ENCODE measurements around the gene CTBP2. TPM values are rescaled to one million over a fixed set of nuclear protein-coding genes. Genes with fewer than 3 reads are reported as not detected.
A peak's percentile ranks its signal among the peaks of the same experiment; 100 is the strongest.
"Not testable (repeated sequence)": the region's sequence is repeated elsewhere in the genome, so short reads cannot be mapped to it uniquely, and the experiment has no call there.

CTBP2 gene
- total RNA-seq, 8 experiments from 2014 or later: 29.4 to 90.0 (median 44.8) TPM

DNA sequence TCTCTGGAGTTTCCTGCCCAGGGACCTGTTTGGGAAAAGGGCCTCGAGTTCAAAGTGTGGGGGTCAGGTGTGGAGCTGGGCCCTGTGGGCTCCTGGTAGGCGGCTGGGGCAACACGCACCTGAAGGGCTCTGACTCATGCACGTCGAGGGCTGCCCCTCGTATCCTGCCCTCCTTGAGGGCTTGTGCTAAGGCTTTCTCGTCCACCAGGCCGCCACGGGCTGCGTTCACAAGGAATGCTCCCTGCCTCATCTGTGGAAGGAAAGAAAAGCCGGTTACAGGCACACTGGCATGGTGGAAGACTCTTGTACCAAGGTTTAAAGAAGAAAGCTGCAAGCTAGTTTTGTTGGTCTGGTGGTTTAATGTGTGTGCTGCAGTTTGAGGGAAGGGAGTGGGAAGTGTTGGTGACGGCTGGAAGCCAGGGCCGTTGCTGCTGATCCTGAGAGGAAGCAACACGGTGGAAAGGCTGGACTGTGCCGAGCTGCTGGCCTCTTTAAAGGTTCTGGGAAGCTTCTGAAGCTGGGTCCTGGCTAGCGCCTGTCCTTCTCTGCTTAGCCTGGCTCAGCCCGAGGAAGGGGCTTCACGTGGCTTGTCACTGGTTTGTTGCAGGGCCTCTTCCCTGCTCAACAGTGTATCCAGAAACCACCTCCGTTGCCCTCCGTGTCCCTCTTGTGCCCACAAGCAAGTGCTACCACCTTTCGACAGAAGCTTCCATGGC, 166.5 kb downstream of the CTBP2 start:
- Histone ChIP-seq H3K4me3 (no peak overlapping the region), H3K4me1 (replicated peaks in 1 of 2) (no peaks in the 10 kb centered on the region), H3K27ac (no peak overlapping the region)
- ATAC-seq (replicated peaks in 6 of 8): no peak
- in situ Hi-C loops (cut with MboI; ENCODE audit: low pct_unique_long_range_greater_than_20kb in 2 of 9, low sequenced_read_pairs in 9 of 9, unreplicated experiment in 9 of 9): no loop called here
- WGBS, 10 experiments: 84 to 100% (median 96%) methylated on average over 1 to 16 of the region's 21 CpGs; no CpG with 5 or more reads in 1 of the 10 experiments

GRCh38 chr10:124993345-124993708, 167.0 kb downstream of the CTBP2 start:
- no peak for ATAC-seq (replicated peaks in 6 of 8)
- WGBS, 10 experiments: 91 to 100% (median 97%) methylated on average over 1 to 4 of the region's 4 CpGs; no CpG with 5 or more reads in 4 of the 10 experiments
- no peak overlapping the region for H3K4me3 ChIP-seq
- H3K27ac ChIP-seq: no peak overlapping the region
- in situ Hi-C loops (cut with MboI; ENCODE audit: low pct_unique_long_range_greater_than_20kb in 2 of 9, low sequenced_read_pairs in 9 of 9, unreplicated experiment in 9 of 9): no loop called here
- H3K4me1 ChIP-seq (replicated peaks in 1 of 2): no peaks in the 10 kb centered on the region

- 9 to 100% (median 87%) methylated on average over 1 to 15 of the region's 20 CpGs for whole genome bisulfite sequencing, 10 experiments
- Histone ChIP-seq H3K4me3 (no peak overlapping the region), H3K4me1 (replicated peaks in 1 of 2) (no peaks in the 10 kb centered on the region), H3K27ac (no peak overlapping the region)
- in situ Hi-C loops (cut with MboI; ENCODE audit: low pct_unique_long_range_greater_than_20kb in 2 of 9, low sequenced_read_pairs in 9 of 9, unreplicated experiment in 9 of 9): no loop called here
- peak in 4 of 8 experiments; percentile 23 to 70 (median 61) for ATAC-seq (replicated peaks in 6 of 8)
Measured at GRCh38 chr10:124992462-124993344, 167.7 kb downstream of the CTBP2 start.

DNA sequence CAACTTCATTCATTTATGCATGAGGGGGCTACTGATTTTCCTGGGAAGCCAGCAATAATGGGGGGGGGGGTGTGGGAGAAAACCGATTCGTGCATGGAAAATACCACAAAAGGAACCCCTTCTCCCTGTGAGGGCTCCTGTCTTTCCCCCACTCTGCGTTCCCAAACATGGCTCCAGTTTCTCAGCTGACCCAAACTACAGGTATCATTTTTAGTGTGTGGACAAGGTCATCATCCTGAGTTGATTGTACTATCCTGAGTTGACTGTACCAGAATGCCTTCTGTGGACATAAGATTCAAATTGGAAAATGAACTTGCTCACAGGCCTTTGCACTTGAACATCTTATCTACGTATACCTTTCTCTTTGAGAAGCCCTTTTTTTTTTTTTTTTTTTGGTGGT, 168.5 kb downstream of the CTBP2 start:
- no peak for ATAC-seq (replicated peaks in 6 of 8)
- in situ Hi-C loops (cut with MboI; ENCODE audit: low pct_unique_long_range_greater_than_20kb in 2 of 9, low sequenced_read_pairs in 9 of 9, unreplicated experiment in 9 of 9): no loop called here
- Histone ChIP-seq H3K27ac (no peak overlapping the region), H3K4me1 (replicated peaks in 1 of 2) (no peaks in the 10 kb centered on the region), H3K4me3 (no peak overlapping the region)
- WGBS, 10 experiments: 78 to 100% (median 100%) methylated on average over 1 to 4 of the region's 4 CpGs; no CpG with 5 or more reads in 5 of the 10 experiments

- Histone ChIP-seq H3K4me1 (replicated peaks in 1 of 2) (no peaks in the 10 kb centered on the region), H3K4me3 (no peak overlapping the region), H3K27ac (no peak overlapping the region)
- in situ Hi-C loops (cut with MboI; ENCODE audit: low pct_unique_long_range_greater_than_20kb in 2 of 9, low sequenced_read_pairs in 9 of 9, unreplicated experiment in 9 of 9): no loop called here
- no peak for ATAC-seq (replicated peaks in 6 of 8)
- WGBS, 10 experiments: 65 to 100% (median 94%) methylated on average over 1 to 5 of the region's 14 CpGs; no CpG with 5 or more reads in 2 of the 10 experiments
Measured at GRCh38 chr10:124990671-124991625, 169.4 kb downstream of the CTBP2 start.

GRCh38 chr10:124989526-124989925, 170.8 kb downstream of the CTBP2 start:
- Histone ChIP-seq H3K4me3 (no peak overlapping the region), H3K27ac (no peak overlapping the region), H3K4me1 (replicated peaks in 1 of 2) (no peaks in the 10 kb centered on the region)
- peak in 4 of 8 experiments; percentile 10 to 33 (median 23) for ATAC-seq (replicated peaks in 6 of 8)
- in situ Hi-C loops (cut with MboI; ENCODE audit: low pct_unique_long_range_greater_than_20kb in 2 of 9, low sequenced_read_pairs in 9 of 9, unreplicated experiment in 9 of 9): no loop called here
- WGBS, 10 experiments: 80 to 98% (median 93%) methylated on average over 1 to 7 of the region's 10 CpGs; no CpG with 5 or more reads in 6 of the 10 experiments

DNA sequence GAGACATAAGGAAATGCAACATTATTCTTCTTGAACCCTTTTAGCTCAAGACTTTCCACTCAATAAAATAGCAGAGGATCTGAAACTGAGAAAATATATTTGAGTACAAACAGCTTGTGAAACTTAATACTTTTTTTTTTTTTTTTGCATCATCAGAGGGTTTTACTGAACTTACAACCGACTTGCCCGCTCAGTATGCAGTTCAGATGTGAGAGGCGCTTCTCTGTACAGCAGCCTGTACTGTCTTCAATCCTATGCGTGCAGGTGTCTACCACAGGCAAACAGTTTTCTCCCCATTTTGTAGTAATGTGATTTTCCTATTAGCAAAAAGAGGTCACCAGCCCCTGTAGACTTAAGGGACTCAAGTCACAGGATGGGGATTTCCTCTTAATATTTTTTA, 171.6 kb downstream of the CTBP2 start:
- H3K4me1 ChIP-seq (replicated peaks in 1 of 2); H3K4me3 ChIP-seq; ATAC-seq (replicated peaks in 6 of 8); in situ Hi-C loops (cut with MboI; ENCODE audit: low pct_unique_long_range_greater_than_20kb in 2 of 9, low sequenced_read_pairs in 9 of 9, unreplicated experiment in 9 of 9); H3K27ac ChIP-seq: not testable (repeated sequence)
- WGBS, 10 experiments: 83 to 100% (median 100%) methylated on average over 3 of the region's 4 CpGs; no CpG with 5 or more reads in 5 of the 10 experiments

- H3K27ac ChIP-seq: no peak overlapping the region
- peaks cover 7% of the 10 kb centered on the region in 2 donors for H3K4me1 ChIP-seq (replicated peaks in 1 of 2)
- ATAC-seq (replicated peaks in 6 of 8): no peak
- H3K4me3 ChIP-seq: no peak overlapping the region
- in situ Hi-C loops (cut with MboI; ENCODE audit: low pct_unique_long_range_greater_than_20kb in 2 of 9, low sequenced_read_pairs in 9 of 9, unreplicated experiment in 9 of 9): no loop called here
- WGBS, 10 experiments: 67 to 100% (median 100%) methylated on average over 1 of the region's 1 CpG; no CpG with 5 or more reads in 2 of the 10 experiments
Measured at GRCh38 chr10:124987788-124988187, 172.6 kb downstream of the CTBP2 start.

- no peak overlapping the region for H3K4me3 ChIP-seq
- no peak overlapping the region for H3K27ac ChIP-seq
- 74 to 100% (median 86%) methylated on average over 3 to 5 of the region's 5 CpGs; no CpG with 5 or more reads in 1 of the 10 experiments for WGBS, 10 experiments
- ATAC-seq (replicated peaks in 6 of 8): no peak
- in situ Hi-C loops (cut with MboI; ENCODE audit: low pct_unique_long_range_greater_than_20kb in 2 of 9, low sequenced_read_pairs in 9 of 9, unreplicated experiment in 9 of 9): no loop called here
- H3K4me1 ChIP-seq (replicated peaks in 1 of 2): peaks cover 7% of the 10 kb centered on the region in 2 donors
Measured at GRCh38 chr10:124985162-124985561, 175.2 kb downstream of the CTBP2 start.

DNA sequence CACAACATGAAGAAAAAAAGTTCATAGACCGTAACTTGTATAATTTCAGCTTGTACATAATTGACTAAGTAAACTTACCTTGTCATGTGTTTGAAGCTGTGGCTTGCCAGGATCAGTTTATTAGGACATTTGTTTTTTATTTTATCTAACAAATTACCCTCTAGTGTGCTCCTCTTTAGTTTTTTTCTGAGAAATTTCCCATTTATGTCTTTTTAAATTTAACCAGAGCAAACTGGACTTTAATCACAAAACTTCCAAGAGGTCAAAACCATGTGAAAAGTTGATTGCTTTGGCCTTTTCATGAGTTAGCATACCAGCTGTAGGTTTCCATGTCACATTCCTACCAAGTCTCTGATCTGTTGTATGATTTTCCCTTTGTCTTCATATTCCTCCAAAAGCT, 176.0 kb downstream of the CTBP2 start:
- Histone ChIP-seq H3K4me3 (no peak overlapping the region), H3K4me1 (replicated peaks in 1 of 2) (peaks cover 7% of the 10 kb centered on the region in 2 donors), H3K27ac (no peak overlapping the region)
- WGBS, 10 experiments: 60 to 100% (median 96%) methylated on average over 1 of the region's 1 CpG; no CpG with 5 or more reads in 2 of the 10 experiments
- in situ Hi-C loops (cut with MboI; ENCODE audit: low pct_unique_long_range_greater_than_20kb in 2 of 9, low sequenced_read_pairs in 9 of 9, unreplicated experiment in 9 of 9): no loop called here
- ATAC-seq (replicated peaks in 6 of 8): no peak

GRCh38 chr10:124983321-124983720, 177.0 kb downstream of the CTBP2 start:
- 30 to 92% (median 59%) methylated on average over 2 to 6 of the region's 6 CpGs; no CpG with 5 or more reads in 1 of the 10 experiments for WGBS, 10 experiments
- ATAC-seq (replicated peaks in 6 of 8): peak in 5 of 8 experiments; percentile 46 to 96 (median 69)

GRCh38 chr10:124978376-124978725, 182.0 kb downstream of the CTBP2 start:
- ATAC-seq (replicated peaks in 6 of 8): peak in 3 of 8 experiments; percentile 4 to 25 (median 20)
- no peak overlapping the region for H3K4me3 ChIP-seq
- in situ Hi-C loops (cut with MboI; ENCODE audit: low pct_unique_long_range_greater_than_20kb in 2 of 9, low sequenced_read_pairs in 9 of 9, unreplicated experiment in 9 of 9): no loop called here
- peak overlapping the region in 1 of 2 donors; percentile 46 for H3K27ac ChIP-seq
- H3K4me1 ChIP-seq (replicated peaks in 1 of 2): peaks cover 13 to 14% of the 10 kb centered on the region in 2 donors
- 71 to 100% (median 87%) methylated on average over 3 to 5 of the region's 5 CpGs; no CpG with 5 or more reads in 2 of the 10 experiments for WGBS, 10 experiments

More at GRCh38 chr10:124983321-124983720, 177.0 kb downstream of the CTBP2 start:
- H3K27ac ChIP-seq: no peak overlapping the region
- H3K4me1 ChIP-seq (replicated peaks in 1 of 2): peaks cover 8 to 11% of the 10 kb centered on the region in 2 donors
- in situ Hi-C loops (cut with MboI; ENCODE audit: low pct_unique_long_range_greater_than_20kb in 2 of 9, low sequenced_read_pairs in 9 of 9, unreplicated experiment in 9 of 9): no loop called here
- no peak overlapping the region for H3K4me3 ChIP-seq
